Tibial nerve (tissue), 4 donors: ENCODE measurements around the gene IFNAR2.

Experiments used
- CTCF ChIP-seq, 5 experiments: fragments of 200-600 bp in 3 of 5; fragments of 450-650 bp in 2 of 5; sonication (generic) in 3 of 5; IDR thresholded peaks; one replicate each; pipeline ENCODE4 v1.5.1; 2016 to 2019; ENCODE audit warnings: antibody characterized with exemption in 5 of 5, mild to moderate bottlenecking in 3 of 5, moderate library complexity in 2 of 5
- EP300 ChIP-seq, 2 donors: sonication (generic); formaldehyde crosslinking; IDR thresholded peaks; one replicate each; pipeline ENCODE4 v1.6.1; 2017; ENCODE audit warnings: antibody characterized with exemption in 2 of 2, mild to moderate bottlenecking in 1 of 2
- POLR2A ChIP-seq, 2 donors: fragments of 450-650 bp; IDR thresholded peaks; one replicate each; pipeline ENCODE4 v1.6.1; 2017; ENCODE audit warnings: antibody characterized with exemption in 2 of 2, mild to moderate bottlenecking in 2 of 2, moderate library complexity in 2 of 2

- TF ChIP-seq POLR2A (IDR thresholded peaks at IDR 0.05) (no peak), CTCF (IDR thresholded peaks at IDR 0.05) (no peak), EP300 (IDR thresholded peaks at IDR 0.05) (no peak)
Observed at GRCh38 chr21:33207449-33208149, 22.1 kb upstream of the IFNAR2 start.
